ENCODE data around the gene EBF4.
"Not testable (repeated sequence)": the region's sequence is repeated elsewhere in the genome, so short reads cannot be mapped to it uniquely, and the experiment has no call there.

Gene EBF4

GRCh38 chr20:2806351-2806701 is 113.7 kb downstream of the EBF4 start:
- no peak overlapping the region for H3K27ac ChIP-seq (ENCODE audit: low read depth, low read length)
- H3K9me3 ChIP-seq (ENCODE audit: control insufficient read depth, insufficient read depth, low read length) = no peaks in the 10 kb centered on the region
- no peaks in the 10 kb centered on the region for H3K36me3 ChIP-seq (ENCODE audit: control insufficient read depth, low read length)
- H3K4me1 ChIP-seq (ENCODE audit: control insufficient read depth, low read length) = no peaks in the 10 kb centered on the region
- peaks cover 2% of the 10 kb centered on the region; the same call in 1 of the 2 replicates for H3K27me3 ChIP-seq (ENCODE audit: control insufficient read depth, low read length)
- H3K4me3 ChIP-seq (ENCODE audit: low read length) = no peak overlapping the region
- TF ChIP-seq, protein P1, sequence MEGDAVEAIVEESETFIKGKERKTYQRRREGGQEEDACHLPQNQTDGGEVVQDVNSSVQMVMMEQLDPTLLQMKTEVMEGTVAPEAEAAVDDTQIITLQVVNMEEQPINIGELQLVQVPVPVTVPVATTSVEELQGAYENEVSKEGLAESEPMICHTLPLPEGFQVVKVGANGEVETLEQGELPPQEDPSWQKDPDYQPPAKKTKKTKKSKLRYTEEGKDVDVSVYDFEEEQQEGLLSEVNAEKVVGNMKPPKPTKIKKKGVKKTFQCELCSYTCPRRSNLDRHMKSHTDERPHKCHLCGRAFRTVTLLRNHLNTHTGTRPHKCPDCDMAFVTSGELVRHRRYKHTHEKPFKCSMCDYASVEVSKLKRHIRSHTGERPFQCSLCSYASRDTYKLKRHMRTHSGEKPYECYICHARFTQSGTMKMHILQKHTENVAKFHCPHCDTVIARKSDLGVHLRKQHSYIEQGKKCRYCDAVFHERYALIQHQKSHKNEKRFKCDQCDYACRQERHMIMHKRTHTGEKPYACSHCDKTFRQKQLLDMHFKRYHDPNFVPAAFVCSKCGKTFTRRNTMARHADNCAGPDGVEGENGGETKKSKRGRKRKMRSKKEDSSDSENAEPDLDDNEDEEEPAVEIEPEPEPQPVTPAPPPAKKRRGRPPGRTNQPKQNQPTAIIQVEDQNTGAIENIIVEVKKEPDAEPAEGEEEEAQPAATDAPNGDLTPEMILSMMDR (IDR thresholded peaks at IDR 0.05; ENCODE audit: low read depth, low read length, poor library complexity, severe bottlenecking) = no peak
- TF ChIP-seq EZH2phosphoT487 (IDR thresholded peaks at IDR 0.05; ENCODE audit: borderline replicate concordance, low read length) = no peak
- no peaks in the 10 kb centered on the region for H3K9me2 ChIP-seq (replicated peaks; ENCODE audit: control insufficient read depth, low read length)
- no peaks in the 10 kb centered on the region for H4K20me1 ChIP-seq (ENCODE audit: control insufficient read depth, insufficient read depth, low read depth, low read length)
- no peaks in the 10 kb centered on the region for H3K79me2 ChIP-seq (ENCODE audit: control insufficient read depth, low read length)
- no peak overlapping the region for H3K4me2 ChIP-seq (ENCODE audit: low read length)
- no peaks in the 10 kb centered on the region for H3F3A ChIP-seq (ENCODE audit: control insufficient read depth, insufficient read depth)

- H3K4me2 ChIP-seq (ENCODE audit: low read length) = no peak overlapping the region
- no peak overlapping the region for H3K27ac ChIP-seq (ENCODE audit: low read depth, low read length)
- H3K36me3 ChIP-seq (ENCODE audit: control insufficient read depth, low read length) = no peaks in the 10 kb centered on the region
- no peaks in the 10 kb centered on the region for H3K4me1 ChIP-seq (ENCODE audit: control insufficient read depth, low read length)
- no peaks in the 10 kb centered on the region for H3F3A ChIP-seq (ENCODE audit: control insufficient read depth, insufficient read depth)
- H3K4me3 ChIP-seq (ENCODE audit: low read length) = no peak overlapping the region
- H3K27me3 ChIP-seq (ENCODE audit: control insufficient read depth, low read length) = no peaks in the 10 kb centered on the region
- no peaks in the 10 kb centered on the region for H3K79me2 ChIP-seq (ENCODE audit: control insufficient read depth, low read length)
- H3K9me3 ChIP-seq (ENCODE audit: control insufficient read depth, insufficient read depth, low read length) = no peaks in the 10 kb centered on the region
- no peaks in the 10 kb centered on the region for H3K9me2 ChIP-seq (replicated peaks; ENCODE audit: control insufficient read depth, low read length)
- no peaks in the 10 kb centered on the region for H4K20me1 ChIP-seq (ENCODE audit: control insufficient read depth, insufficient read depth, low read depth, low read length)
- no peak for TF ChIP-seq EZH2phosphoT487 (IDR thresholded peaks at IDR 0.05; ENCODE audit: borderline replicate concordance, low read length)
- TF ChIP-seq, protein P1 (IDR thresholded peaks at IDR 0.05; ENCODE audit: low read depth, low read length, poor library complexity, severe bottlenecking) = no peak
Measured at GRCh38 chr20:2807019-2807418, 114.4 kb downstream of the EBF4 start.

DNA sequence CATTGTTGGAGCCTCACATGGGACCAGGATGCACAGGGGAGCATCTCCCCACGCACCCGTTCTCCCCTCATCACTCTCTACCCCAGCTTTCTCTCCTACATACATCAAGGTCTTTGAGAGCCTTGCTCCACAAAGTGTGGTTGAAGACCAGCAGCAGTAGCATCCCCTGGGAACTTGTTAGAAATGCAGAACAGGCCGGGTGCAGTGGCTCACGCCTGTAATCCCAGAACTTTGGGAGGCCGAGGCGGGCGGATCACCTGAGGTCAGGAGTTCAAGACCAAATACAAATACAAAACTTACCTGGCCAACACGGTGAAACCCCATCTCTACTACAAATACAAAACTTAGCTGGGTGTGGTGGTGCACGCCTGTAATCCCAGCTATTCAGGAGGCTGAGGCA is 115.3 kb downstream of the EBF4 start:
- not testable (repeated sequence) for H3K27ac ChIP-seq (ENCODE audit: low read depth, low read length); H3K4me2 ChIP-seq (ENCODE audit: low read length); H3K27me3 ChIP-seq (ENCODE audit: control insufficient read depth, low read length); H4K20me1 ChIP-seq (ENCODE audit: control insufficient read depth, insufficient read depth, low read depth, low read length); H3K36me3 ChIP-seq (ENCODE audit: control insufficient read depth, low read length); H3K9me3 ChIP-seq (ENCODE audit: control insufficient read depth, insufficient read depth, low read length); H3K79me2 ChIP-seq (ENCODE audit: control insufficient read depth, low read length); H3F3A ChIP-seq (ENCODE audit: control insufficient read depth, insufficient read depth); H3K4me1 ChIP-seq (ENCODE audit: control insufficient read depth, low read length); H3K9me2 ChIP-seq (replicated peaks; ENCODE audit: control insufficient read depth, low read length); H3K4me3 ChIP-seq (ENCODE audit: low read length)

GRCh38 chr20:2809690-2810089 is 117.1 kb downstream of the EBF4 start:
- H3K27ac ChIP-seq (ENCODE audit: low read depth, low read length) = no peak overlapping the region
- no peaks in the 10 kb centered on the region for H3K9me3 ChIP-seq (ENCODE audit: control insufficient read depth, insufficient read depth, low read length)
- TF ChIP-seq EZH2phosphoT487 (IDR thresholded peaks at IDR 0.05; ENCODE audit: borderline replicate concordance, low read length) = no peak
- TF ChIP-seq, protein P1 (IDR thresholded peaks at IDR 0.05; ENCODE audit: low read depth, low read length, poor library complexity, severe bottlenecking) = no peak
- H3K4me1 ChIP-seq (ENCODE audit: control insufficient read depth, low read length) = no peaks in the 10 kb centered on the region
- H3K4me3 ChIP-seq (ENCODE audit: low read length) = no peak overlapping the region
- H3K79me2 ChIP-seq (ENCODE audit: control insufficient read depth, low read length) = no peaks in the 10 kb centered on the region
- no peaks in the 10 kb centered on the region for H4K20me1 ChIP-seq (ENCODE audit: control insufficient read depth, insufficient read depth, low read depth, low read length)
- no peak overlapping the region for H3K4me2 ChIP-seq (ENCODE audit: low read length)
- H3F3A ChIP-seq (ENCODE audit: control insufficient read depth, insufficient read depth) = no peaks in the 10 kb centered on the region
- no peaks in the 10 kb centered on the region for H3K27me3 ChIP-seq (ENCODE audit: control insufficient read depth, low read length)
- no peaks in the 10 kb centered on the region for H3K36me3 ChIP-seq (ENCODE audit: control insufficient read depth, low read length)
- H3K9me2 ChIP-seq (replicated peaks; ENCODE audit: control insufficient read depth, low read length) = no peaks in the 10 kb centered on the region

Measured in DOHH2 (cell line).